K562 (cell line): ENCODE data around the gene LTBP4. TPM values are rescaled to one million over a fixed set of nuclear protein-coding genes. Genes with fewer than 3 reads are reported as not detected.

Source experiments
- ADNP ChIP-seq: fragments of 200-800 bp; sonication (Bioruptor generic); IDR thresholded peaks from 2 replicates; pipeline ENCODE4 v1.6.1; 2016; ENCODE audit warnings: missing genetic modification characterization, missing compliant biosample characterization
- CCAR2 ChIP-seq: fragments of 200-400 bp; formaldehyde crosslinking; IDR thresholded peaks from 2 replicates; pipeline ENCODE4 v1.6.1; 2017; ENCODE audit warnings: mild to moderate bottlenecking, low read depth, low read length
- CREBBP ChIP-seq: IDR thresholded peaks from one replicate; pipeline ENCODE4 v1.6.1; 2012; ENCODE audit warnings: low read depth, mild to moderate bottlenecking, control low read depth, inconsistent platforms, low read length
- ZBTB7A ChIP-seq: IDR thresholded peaks from 2 replicates; pipeline ENCODE4 v1.6.1; 2011; ENCODE audit warnings: low read depth, mild to moderate bottlenecking, low read length, moderate library complexity, borderline replicate concordance; ENCODE audit not compliant: control insufficient read depth
- polyA plus RNA-seq, 8 experiments: library from polyadenylated mRNA; depleted of rRNA in 4 of 8; stranded (reverse) in 5 of 8; unstranded in 3 of 8; fragments of >200 nt; fragmentation: Nextera tagmentation in 2 of 8; fragmentation: Illumina TruSeq in 1 of 8; extraction: Ambion mirVana in 2 of 8; extraction: Trizol in 1 of 8; gene quantifications; 2 replicates each; pipeline versions ENCODE4 v1.2.1 to v1.2.3, GENCODE V29; 2011 to 2014; ENCODE audit warnings: inconsistent platforms in 1 of 8, missing spikeins in 1 of 8
- total RNA-seq, 7 experiments: library from RNA; depleted of rRNA in 6 of 7; stranded (reverse); fragments of >200 nt in 6 of 7; fragmentation: Illumina TruSeq in 2 of 7; extraction: Trizol in 2 of 7; gene quantifications; 2 replicates each; pipeline versions ENCODE4 v1.2.1 to v1.2.3, GENCODE V29; 2011 to 2021; ENCODE audit warnings: low replicate concordance in 1 of 7
- TF ChIP-seq, protein P1 (sequence below), 2 experiments: fragments of 450-650 bp in 1 of 2; IDR thresholded peaks; 2 replicates each; pipeline ENCODE4 v1.6.1; 2011 to 2017; ENCODE audit warnings: low read depth in 2 of 2, antibody characterized with exemption in 1 of 2, borderline replicate concordance in 1 of 2, low read length in 1 of 2, mild to moderate bottlenecking in 1 of 2, mixed read lengths in 1 of 2; ENCODE audit not compliant: control insufficient read depth in 1 of 2

Gene LTBP4
- total and polyA plus RNA-seq, 9 of the 15 experiments (the other 6 are each of a cell fraction or from before 2014, with no cell fraction given), result 0.35 to 160 (median 31.6) TPM

DNA sequence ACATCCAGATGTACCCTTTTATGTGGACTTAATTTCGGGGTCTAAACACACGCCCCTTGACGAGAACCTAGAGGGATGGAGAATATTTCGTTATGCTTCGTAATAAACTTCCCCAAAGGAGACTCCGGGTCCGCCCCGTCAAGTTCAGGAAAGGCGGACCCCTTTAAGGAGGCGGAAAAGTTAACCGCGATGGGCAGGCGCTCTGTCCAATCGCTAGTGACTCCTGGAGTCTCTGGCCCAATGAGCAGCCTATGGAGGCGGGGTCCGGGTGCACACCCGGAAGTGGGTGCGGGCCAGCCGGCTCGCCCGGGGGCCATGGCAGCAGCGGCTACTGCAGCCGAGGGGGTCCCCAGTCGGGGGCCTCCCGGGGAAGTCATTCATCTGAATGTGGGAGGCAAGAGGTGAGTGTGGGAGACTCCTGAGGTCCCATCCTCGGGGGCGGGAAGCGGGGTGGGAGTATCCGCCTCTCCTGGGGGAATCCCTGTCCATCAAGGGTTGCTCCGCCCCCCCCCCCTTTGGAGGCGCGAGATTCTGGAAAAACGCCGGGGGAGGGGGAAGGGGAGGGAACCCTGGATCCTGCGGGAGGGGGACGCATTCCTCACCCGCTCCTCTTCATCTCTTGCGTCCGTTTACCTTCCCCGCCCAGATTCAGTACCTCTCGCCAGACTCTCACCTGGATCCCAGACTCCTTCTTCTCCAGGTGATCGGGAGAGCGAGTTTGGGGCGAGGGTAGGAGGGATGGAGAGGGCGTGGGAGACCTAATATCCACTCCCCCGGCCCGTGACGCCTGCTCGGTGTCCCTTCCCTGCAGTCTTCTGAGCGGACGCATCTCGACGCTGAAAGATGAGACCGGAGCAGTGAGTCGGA lies 24.4 kb upstream of the LTBP4 start, which contains the start of gene SHKBP1 (continued):
- TF ChIP-seq ADNP (no peak), CREBBP (no peak), CCAR2 (no peak), ZBTB7A (peak; percentile 66; the same call in 1 of the 2 replicates)
- TF ChIP-seq, protein P1, sequence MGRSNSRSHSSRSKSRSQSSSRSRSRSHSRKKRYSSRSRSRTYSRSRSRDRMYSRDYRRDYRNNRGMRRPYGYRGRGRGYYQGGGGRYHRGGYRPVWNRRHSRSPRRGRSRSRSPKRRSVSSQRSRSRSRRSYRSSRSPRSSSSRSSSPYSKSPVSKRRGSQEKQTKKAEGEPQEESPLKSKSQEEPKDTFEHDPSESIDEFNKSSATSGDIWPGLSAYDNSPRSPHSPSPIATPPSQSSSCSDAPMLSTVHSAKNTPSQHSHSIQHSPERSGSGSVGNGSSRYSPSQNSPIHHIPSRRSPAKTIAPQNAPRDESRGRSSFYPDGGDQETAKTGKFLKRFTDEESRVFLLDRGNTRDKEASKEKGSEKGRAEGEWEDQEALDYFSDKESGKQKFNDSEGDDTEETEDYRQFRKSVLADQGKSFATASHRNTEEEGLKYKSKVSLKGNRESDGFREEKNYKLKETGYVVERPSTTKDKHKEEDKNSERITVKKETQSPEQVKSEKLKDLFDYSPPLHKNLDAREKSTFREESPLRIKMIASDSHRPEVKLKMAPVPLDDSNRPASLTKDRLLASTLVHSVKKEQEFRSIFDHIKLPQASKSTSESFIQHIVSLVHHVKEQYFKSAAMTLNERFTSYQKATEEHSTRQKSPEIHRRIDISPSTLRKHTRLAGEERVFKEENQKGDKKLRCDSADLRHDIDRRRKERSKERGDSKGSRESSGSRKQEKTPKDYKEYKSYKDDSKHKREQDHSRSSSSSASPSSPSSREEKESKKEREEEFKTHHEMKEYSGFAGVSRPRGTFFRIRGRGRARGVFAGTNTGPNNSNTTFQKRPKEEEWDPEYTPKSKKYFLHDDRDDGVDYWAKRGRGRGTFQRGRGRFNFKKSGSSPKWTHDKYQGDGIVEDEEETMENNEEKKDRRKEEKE (IDR thresholded peaks at IDR 0.05; ENCODE audit: borderline replicate concordance in 1 of 2, control insufficient read depth in 1 of 2, low read depth in 2 of 2, low read length in 1 of 2), result no peak
